ENCODE results near the gene TMCC1.
"Not testable (repeated sequence)": the region's sequence is repeated elsewhere in the genome, so short reads cannot be mapped to it uniquely, and the experiment has no call there.

TMCC1 gene

DNA sequence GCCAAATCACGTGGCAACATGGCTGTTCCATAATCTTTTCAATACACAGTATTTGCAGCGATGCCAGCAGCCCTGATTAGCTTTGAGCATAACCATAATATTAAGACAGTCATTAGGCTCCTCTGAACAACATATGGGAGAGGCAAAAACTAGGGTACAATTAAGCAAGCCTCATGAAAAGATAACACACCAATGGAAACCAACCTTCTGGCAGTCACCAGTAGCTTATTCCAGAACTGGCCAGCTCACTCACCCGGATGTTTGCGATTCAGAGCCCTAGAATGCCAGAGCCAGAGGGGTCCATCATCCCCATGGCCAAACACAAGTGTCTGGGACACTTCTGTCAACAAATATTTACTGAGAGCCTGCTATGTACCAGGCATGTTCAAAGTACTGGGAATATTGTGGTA, 238.2 kb downstream of the TMCC1 start:
- no peak for DNase-seq (ENCODE audit: low read depth in 2 of 2, low spot score in 1 of 2)

- DNase-seq (ENCODE audit: low read depth in 2 of 2, low spot score in 1 of 2), result no peak
Observed at GRCh38 chr3:129654131-129654530, 239.4 kb downstream of the TMCC1 start.

- no peak for DNase-seq (ENCODE audit: low read depth in 2 of 2, low spot score in 1 of 2)
Observed at GRCh38 chr3:129653019-129653418, 240.5 kb downstream of the TMCC1 start.

GRCh38 chr3:129651435-129652202, 241.9 kb downstream of the TMCC1 start:
- no peak for DNase-seq (ENCODE audit: low read depth in 2 of 2, low spot score in 1 of 2)

- no peak for DNase-seq (ENCODE audit: low read depth in 2 of 2, low spot score in 1 of 2)
Observed at GRCh38 chr3:129650256-129650872, 243.1 kb downstream of the TMCC1 start.

- no peak for DNase-seq (ENCODE audit: low read depth in 2 of 2, low spot score in 1 of 2)
Observed at GRCh38 chr3:129648391-129648790, 245.1 kb downstream of the TMCC1 start.

GRCh38 chr3:129645286-129645685, 248.2 kb downstream of the TMCC1 start:
- DNase-seq (ENCODE audit: low read depth in 2 of 2, low spot score in 1 of 2), result no peak

- DNase-seq (ENCODE audit: low read depth in 2 of 2, low spot score in 1 of 2), result no peak
Observed at GRCh38 chr3:129644836-129645235, 248.7 kb downstream of the TMCC1 start.

GRCh38 chr3:129641567-129642260, 251.8 kb downstream of the TMCC1 start:
- not testable (repeated sequence) for DNase-seq (ENCODE audit: low read depth in 2 of 2, low spot score in 1 of 2)

DNA sequence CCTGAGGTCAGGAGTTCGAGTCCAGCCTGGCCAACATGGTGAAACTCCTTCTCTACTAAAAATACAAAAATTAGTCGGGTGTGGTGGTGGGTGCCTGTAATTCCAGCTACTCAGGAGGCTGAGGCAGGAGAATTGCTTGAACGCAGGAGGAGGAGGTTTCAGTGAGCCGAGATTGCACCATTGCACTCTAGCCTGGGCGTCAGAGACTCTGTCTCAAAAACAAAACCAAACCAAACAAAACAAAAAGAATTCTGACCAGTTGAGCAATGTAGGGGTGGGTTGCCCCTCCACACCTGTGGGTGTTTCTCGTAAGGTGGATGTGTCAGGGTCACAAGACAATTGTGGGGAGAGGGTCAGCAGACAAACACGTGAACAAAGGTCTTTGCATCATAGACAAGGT, 252.5 kb downstream of the TMCC1 start:
- DNase-seq (ENCODE audit: low read depth in 2 of 2, low spot score in 1 of 2), result not testable (repeated sequence)

GRCh38 chr3:129638481-129638880, 255.0 kb downstream of the TMCC1 start:
- no peak for DNase-seq (ENCODE audit: low read depth in 2 of 2, low spot score in 1 of 2)

DNA sequence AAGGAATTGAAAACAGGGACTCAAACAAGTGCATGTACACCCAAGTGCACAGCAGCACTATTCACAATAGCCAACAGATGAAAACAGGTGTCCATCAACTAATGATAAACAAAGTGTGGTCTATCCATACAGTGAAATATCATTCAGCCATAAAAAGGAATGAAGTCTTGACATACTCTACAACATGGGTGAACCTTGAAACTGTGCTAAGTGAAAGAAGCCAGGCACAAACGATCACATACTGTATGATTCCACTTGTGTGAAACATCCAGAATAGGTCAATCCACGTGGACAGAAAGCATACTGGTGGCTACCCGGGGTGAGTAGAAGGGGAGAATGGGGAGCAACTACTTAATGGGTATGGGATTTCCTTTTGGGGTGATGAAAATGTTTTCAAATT, 257.4 kb downstream of the TMCC1 start:
- DNase-seq (ENCODE audit: low read depth in 2 of 2, low spot score in 1 of 2), result no peak

DNA sequence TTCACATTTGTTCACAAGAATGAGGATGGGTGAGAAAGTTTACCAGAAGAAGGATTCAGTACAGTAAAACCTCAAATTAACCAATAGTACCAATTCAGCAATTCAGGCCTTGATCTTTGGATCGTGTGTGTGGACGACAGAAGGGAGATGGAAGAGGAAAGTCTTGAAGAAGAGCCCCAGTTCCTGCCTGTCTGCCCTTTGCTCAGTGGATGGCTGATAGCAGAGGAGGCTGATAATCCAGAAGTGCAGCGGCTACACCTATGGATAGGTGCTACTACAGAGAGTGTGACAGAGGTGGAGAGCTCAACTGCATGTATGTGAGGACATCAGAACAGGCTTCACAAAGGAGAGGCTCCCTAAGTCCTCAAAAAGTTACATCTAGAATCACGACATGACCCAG, 257.9 kb downstream of the TMCC1 start:
- DNase-seq (ENCODE audit: low read depth in 2 of 2, low spot score in 1 of 2), result no peak

DNA sequence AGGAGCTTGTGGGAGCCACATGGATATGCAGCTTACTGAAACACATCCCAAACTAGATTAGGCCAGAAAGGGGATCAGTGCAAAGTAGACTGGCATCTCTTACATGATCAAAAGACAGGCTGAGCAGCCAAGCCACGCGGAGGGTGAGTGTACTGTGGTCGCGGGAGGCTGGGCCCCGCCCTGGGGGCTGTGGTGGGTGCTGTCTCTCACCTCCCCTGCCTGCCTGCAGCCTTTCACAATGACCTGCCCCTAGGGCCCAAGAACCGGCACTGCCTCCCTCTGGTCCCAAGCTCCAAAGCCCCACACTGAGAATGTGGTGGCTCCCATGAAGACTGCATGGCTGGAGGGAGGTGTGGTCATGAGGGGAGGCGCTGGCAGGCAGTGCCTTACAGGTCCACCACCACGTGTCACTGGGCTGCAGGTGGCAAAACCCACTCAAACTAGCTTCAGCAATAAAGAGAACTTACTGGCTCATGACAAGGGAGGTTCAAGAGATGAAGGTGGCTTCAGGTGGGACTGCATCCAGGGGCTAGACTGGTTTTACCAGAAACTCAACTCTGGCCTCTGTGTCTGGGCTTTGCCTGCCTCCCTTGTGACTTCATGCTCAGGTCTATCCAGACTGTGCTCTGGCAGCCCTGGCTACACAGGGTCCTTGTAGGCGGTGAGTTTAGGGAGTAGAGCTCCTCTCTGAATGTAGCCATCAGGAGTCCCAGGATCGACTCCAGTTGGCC, 259.6 kb downstream of the TMCC1 start:
- DNase-seq (ENCODE audit: low read depth in 2 of 2, low spot score in 1 of 2), result no peak

GRCh38 chr3:129632977-129633376, 260.5 kb downstream of the TMCC1 start:
- no peak for DNase-seq (ENCODE audit: low read depth in 2 of 2, low spot score in 1 of 2)

- DNase-seq (ENCODE audit: low read depth in 2 of 2, low spot score in 1 of 2), result no peak
Observed at GRCh38 chr3:129632556-129632955, 261.0 kb downstream of the TMCC1 start.

DNA sequence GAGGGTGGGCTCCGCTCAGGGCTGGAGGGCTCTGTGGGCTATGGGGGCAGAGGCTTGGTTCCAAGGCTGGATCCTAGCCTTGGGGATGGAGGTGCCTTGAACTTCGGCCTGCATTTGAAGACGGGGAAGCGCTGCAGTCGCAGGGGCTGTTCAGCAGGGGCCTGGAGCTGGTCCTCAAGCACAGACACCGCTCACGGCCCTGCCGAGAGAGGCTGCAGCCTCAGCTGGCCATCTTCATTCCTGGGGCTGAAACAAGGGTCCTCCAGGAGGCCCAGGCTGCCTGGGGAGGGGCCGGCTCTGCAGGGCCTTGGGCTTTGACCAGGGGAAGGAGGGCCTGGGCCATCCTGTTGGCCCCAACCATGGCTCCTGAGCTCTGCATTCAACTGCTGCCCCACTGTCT, 261.5 kb downstream of the TMCC1 start:
- DNase-seq (ENCODE audit: low read depth in 2 of 2, low spot score in 1 of 2), result no peak

- no peak for DNase-seq (ENCODE audit: low read depth in 2 of 2, low spot score in 1 of 2)
Observed at GRCh38 chr3:129629011-129629410, 264.5 kb downstream of the TMCC1 start.

DNA sequence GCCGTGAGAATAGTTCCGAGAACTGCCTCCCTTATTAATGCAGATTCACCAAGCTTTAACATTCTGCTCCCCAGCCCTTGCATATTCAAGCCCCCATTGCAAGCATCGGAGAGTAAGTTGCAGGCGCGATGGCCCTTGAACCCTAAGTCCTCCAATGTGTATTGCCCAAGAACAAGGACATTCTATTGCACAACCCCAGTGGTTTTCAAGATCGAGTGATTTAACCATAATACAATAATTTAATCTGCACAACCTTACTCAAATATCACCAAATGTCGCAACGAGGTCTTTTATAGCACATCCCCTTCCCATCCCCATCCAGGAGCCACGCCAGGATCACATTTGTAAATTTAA, 265.4 kb downstream of the TMCC1 start:
- DNase-seq (ENCODE audit: low read depth in 2 of 2, low spot score in 1 of 2), result no peak

GRCh38 chr3:129627350-129628168, 266.0 kb downstream of the TMCC1 start:
- no peak for DNase-seq (ENCODE audit: low read depth in 2 of 2, low spot score in 1 of 2)
